HT-29 (cell line): ENCODE measurements around the gene MTRR. TPM values are rescaled to one million over a fixed set of nuclear protein-coding genes. Genes with fewer than 3 reads are reported as not detected.

Experiments
- DNase-seq: peaks from one replicate; pipeline ENCODE4 v3.0.0-alpha.2; 2015; ENCODE audit warnings: low spot score
- total RNA-seq: library from RNA; depleted of rRNA; stranded (reverse); fragments of >200 nt; shearing (Covaris generic); gene quantifications from 2 replicates; pipeline ENCODE4 v1.2.3, GENCODE V29; 2014

The MTRR gene
- total RNA-seq, 1 experiment from 2014 or later = 36.1 TPM

DNA sequence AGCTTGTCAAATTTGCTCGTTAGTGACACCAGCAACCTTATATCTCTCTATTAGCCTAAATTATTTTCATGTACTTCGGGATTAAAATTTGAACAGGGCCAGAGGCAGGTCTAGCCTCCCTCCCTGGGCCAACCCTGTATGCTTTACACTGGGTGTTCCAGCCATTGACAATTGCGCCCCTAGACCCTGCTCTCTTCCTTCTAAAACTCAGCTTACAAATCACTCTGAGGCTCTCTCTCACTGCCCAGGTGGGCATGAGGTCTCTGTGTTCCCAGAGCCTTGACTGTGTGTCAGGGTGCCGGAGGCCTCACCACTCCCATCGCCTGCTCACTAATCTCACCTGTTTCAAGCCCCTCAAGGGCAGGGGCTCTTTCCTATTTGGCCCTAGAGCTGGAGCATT is 11.6 kb upstream of the MTRR start:
- DNase-seq = no peak

- no peak for DNase-seq
Observed at GRCh38 chr5:7857926-7858632, 10.9 kb upstream of the MTRR start.

DNA sequence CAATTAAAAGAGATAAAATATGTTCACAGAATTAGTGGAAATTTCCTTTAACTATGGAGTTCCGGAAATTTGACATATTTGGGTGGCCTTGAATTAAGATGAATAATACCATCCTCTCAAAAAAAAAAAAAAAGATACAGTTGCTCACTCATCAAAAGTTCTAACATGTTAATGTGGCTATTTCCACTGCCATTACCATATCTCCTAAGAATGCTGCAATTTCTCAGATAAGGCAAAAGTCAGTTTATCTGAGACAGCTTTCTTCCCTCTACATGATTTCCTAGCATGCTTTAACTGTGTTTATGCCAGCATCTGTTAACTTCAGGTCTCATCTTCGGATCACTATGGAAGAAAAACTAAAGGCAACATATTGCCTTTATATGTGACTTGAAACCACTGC is 2.8 kb upstream of the MTRR start:
- DNase-seq = no peak

DNA sequence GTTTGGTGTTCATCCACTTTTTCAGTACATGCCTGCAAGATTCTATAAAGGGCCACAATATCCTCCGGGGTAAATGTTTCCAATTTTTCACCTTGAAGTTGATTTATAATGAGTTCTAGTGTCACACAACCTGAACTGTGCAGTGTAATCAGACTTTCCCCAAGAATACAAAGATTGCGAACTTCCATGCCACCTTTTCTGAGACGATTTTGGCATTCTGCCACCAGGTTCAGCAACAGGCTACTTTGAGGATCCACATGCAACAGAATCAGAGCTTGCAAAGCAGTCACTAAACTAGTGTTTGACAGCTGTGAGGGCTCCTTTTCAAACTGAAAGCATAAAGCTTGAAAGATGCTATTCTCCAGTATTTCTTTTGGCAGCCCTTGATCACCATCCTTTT is 1.7 kb upstream of the MTRR start:
- DNase-seq = no peak

DNA sequence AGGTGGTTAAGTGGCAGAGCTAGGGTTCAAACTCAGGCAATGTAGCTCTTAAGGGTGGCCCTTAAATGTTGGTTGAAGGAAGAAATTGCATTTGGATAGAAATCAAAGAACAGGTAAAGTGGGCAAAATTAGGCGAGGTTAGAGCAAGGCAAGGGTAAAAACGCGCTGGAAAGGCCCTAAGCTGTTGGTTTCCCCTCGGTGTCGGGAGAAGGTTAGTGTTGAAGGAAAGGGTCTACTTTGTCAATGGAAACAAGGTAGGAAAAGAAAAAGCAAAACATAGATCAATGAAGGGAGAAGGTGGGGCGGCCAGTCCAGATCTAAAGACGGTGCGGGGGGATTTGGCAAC is 548 bp upstream of the MTRR start:
- peak; percentile 46 for DNase-seq

- peak; percentile 36 for DNase-seq
Observed at GRCh38 chr5:7869474-7870136, 657 bp downstream of the MTRR start.

DNA sequence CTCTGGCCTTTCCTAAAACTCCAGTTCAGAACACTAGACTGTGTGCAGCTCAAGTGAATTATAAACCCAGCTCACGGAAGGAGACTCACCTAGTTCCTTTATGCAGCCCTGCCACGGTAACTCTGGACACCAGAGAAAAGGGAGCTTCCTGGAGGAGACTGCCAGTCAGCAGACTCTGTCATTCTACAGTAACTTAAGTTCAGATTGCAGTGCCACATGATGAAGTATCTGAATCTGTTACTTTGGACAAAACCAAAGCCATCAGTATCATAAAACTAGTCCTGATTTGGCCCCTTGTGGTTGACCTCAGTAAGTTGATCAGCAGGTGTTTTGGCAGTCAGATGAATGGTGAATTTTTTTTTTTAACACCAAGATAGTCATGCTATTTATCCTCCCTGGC is 2.7 kb downstream of the MTRR start:
- no peak for DNase-seq

- no peak for DNase-seq
Observed at GRCh38 chr5:7872517-7873130, 3.7 kb downstream of the MTRR start.

DNA sequence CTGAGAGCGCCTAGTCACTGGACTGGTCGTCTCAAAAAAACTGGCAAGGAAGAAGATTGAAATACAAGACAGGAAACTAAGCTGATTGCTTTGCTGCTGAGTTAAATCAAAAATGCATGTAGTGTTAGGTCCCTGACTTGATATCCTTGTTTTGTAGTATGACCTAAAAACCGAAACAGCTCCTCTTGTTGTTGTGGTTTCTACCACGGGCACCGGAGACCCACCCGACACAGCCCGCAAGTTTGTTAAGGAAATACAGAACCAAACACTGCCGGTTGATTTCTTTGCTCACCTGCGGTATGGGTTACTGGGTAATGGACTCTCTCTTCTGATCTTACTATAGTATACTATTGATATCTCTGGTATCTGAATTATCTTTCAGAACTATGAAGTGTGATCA is 4.3 kb downstream of the MTRR start:
- DNase-seq = no peak

DNA sequence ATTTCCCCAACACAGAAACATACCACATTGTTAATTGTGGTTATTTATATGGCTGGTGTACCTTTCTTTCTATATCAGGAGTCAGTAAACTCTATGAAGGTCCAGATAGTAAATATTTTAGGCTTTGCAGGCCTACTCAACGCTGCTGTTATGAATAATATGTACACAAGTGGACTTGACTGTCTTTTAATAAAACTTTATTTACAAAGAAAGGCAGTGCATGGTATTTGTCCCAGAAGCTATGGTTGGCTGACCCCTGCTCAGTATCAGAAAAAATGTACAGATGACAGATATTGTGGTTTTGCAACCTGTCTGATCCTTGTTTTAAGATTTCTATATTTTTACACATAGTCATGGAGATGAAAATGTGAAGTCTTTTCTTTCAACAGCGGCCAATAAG is 5.7 kb downstream of the MTRR start:
- DNase-seq = no peak

- no peak for DNase-seq
Observed at GRCh38 chr5:7875151-7875550, 6.2 kb downstream of the MTRR start.

DNA sequence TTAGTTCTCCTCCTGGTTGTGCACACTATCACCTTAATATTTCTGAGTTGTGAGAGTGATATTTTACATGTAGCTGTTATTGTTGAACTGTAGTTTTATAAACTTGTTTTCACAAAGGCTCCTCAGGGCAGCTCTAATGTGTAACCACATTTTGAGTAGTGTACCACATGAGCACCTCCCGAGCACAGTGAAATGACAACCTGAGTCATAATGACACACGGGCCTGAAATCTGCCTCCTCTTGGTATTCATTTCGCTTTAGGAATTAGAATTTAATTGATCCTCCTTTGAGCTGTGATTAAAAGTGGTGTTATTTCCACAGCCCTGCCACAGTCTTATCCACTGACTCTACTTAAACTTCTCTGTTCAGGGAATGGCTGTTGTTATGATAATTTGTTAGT is 7.9 kb downstream of the MTRR start:
- DNase-seq = no peak

DNA sequence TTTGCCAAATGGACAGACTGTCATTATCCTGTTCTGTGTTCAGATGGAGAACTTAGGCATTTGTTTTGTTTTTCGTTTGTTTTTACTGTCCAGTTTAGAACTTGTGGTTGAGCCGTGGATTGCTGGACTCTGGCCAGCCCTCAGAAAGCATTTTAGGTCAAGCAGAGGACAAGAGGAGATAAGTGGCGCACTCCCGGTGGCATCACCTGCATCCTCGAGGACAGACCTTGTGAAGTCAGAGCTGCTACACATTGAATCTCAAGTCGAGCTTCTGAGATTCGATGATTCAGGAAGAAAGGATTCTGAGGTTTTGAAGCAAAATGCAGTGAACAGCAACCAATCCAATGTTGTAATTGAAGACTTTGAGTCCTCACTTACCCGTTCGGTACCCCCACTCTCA is 8.9 kb downstream of the MTRR start:
- no peak for DNase-seq

- DNase-seq = no peak
Observed at GRCh38 chr5:7878381-7878873, 9.5 kb downstream of the MTRR start.

DNA sequence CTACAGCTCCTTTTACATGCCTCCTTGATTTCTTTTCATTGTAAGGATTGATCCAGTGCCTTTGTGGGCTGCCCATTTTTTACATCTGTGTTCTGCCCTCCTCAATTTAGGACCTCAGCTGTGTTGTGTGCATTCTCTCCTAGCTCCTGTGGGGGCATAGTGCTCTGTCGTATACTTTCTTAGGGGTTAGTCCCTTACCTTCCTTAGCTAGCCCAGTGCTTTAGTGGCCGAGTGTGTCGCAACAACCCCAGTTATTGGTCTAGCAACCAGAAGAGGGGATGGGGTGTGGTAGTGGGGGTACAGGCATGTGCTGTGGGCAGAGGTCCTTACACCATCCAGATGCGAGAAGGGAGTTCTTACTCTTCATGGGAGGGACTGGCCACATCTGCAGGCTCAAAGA is 12.1 kb downstream of the MTRR start:
- DNase-seq = no peak

- DNase-seq = no peak
Observed at GRCh38 chr5:7881816-7882215, 12.9 kb downstream of the MTRR start.

DNA sequence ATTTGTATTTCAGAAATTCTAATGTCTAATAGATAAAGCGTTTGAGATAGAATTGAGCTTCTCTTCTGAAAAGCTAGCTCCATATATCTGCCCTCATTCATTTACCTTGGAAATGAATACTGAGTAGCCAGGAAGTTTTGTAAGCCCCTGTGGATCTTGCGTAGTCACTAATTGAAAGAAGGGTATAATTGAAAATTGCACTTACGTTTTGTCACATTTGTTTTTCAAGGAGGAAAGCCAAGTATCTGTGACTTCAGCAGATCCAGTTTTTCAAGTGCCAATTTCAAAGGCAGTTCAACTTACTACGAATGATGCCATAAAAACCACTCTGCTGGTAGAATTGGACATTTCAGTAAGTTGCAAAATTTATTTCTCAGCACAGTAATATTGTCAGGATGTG is 14.0 kb downstream of the MTRR start:
- DNase-seq = no peak

GRCh38 chr5:7884491-7885267 is 15.7 kb downstream of the MTRR start:
- no peak for DNase-seq

DNA sequence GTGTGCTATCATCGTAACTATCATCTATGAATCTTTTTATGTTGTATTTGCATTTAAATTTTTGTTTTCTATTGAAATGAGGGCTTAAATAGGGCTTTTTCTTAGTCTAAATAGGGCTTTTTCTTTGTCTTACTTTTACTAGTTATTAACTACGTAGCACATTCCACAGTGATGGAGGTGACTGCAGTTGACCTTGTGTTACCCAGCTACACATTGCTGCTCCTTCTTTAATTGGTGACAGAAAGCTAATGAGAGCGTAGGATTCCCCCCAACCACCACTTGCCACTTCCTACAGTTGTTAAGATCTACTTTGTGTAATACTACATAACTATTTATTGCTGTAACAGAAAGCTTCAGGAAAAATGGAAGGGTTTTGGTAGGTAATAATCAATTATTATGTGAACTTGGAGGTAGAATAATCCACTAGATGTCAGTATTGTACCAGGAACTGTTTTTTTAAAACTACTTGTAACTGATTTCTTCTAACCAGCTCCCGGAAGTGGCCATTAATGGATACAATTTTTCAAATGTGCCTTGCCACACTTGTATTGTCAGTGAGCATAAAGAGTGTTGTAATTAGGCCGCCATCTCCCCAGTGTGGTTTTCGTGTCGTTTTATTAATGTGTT is 18.0 kb downstream of the MTRR start:
- DNase-seq = peak; percentile 57

DNA sequence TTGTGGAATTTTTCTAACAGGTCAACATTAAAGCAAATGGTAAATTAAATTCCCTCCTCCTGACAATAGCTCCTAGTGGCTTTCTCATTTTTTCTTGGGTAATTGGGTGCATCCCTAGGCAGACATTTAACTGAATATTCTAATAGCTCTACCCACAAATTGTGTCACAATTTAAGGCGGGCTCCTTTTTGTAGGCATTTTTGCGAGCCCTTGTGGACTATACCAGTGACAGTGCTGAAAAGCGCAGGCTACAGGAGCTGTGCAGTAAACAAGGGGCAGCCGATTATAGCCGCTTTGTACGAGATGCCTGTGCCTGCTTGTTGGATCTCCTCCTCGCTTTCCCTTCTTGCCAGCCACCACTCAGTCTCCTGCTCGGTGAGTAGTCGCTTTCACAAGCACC is 20.0 kb downstream of the MTRR start:
- DNase-seq = no peak

- no peak for DNase-seq
Observed at GRCh38 chr5:7894439-7894838, 25.5 kb downstream of the MTRR start.

DNA sequence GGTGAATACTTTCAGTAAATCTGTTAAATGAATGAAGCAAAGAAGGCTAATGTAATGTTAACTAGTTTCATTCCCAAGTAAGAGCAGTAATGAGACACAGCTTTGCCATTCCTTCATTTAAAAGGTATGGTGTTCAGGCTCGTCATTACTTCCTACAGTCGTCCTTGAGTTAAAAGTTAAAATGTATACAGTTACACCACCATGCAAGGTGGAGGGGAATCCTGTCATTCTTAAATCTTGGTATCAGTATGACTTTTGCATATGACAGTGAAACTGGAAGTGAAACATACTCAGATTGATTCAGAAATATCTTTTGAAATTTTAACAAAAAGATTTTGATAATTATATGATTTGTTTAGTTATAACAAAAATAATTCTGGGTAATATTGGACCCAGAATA is 25.9 kb downstream of the MTRR start:
- no peak for DNase-seq
